Stimulated activated CD4-positive, alpha-beta T cell treated with anti-CD3 and anti-CD28 coated beads, Interleukin-1b, Interleukin-23, amount 100 ng/mL, for 4 hours (primary cell): ENCODE data around the gene SDC4.
"Not testable (repeated sequence)": the region's sequence is repeated elsewhere in the genome, so short reads cannot be mapped to it uniquely, and the experiment has no call there.

Experiments
- DNase-seq, 2 donors: peaks; one replicate each; pipeline ENCODE4 v3.0.0-alpha.2; 2020; ENCODE audit warnings: low read depth in 2 of 2

SDC4 gene

GRCh38 chr20:45363611-45364492 lies 15.6 kb upstream of the SDC4 start:
- no peak for DNase-seq

- DNase-seq, result peak; percentile 97 to 99
Measured at GRCh38 chr20:45362804-45363610, 14.8 kb upstream of the SDC4 start, which contains the start of gene SYS1. TSS of gene SYS1 (plus strand) at chr20:45363156. CDS start at chr20:45363532, 376 bp downstream.

GRCh38 chr20:45361793-45362192 lies 13.6 kb upstream of the SDC4 start:
- DNase-seq, result no peak

DNA sequence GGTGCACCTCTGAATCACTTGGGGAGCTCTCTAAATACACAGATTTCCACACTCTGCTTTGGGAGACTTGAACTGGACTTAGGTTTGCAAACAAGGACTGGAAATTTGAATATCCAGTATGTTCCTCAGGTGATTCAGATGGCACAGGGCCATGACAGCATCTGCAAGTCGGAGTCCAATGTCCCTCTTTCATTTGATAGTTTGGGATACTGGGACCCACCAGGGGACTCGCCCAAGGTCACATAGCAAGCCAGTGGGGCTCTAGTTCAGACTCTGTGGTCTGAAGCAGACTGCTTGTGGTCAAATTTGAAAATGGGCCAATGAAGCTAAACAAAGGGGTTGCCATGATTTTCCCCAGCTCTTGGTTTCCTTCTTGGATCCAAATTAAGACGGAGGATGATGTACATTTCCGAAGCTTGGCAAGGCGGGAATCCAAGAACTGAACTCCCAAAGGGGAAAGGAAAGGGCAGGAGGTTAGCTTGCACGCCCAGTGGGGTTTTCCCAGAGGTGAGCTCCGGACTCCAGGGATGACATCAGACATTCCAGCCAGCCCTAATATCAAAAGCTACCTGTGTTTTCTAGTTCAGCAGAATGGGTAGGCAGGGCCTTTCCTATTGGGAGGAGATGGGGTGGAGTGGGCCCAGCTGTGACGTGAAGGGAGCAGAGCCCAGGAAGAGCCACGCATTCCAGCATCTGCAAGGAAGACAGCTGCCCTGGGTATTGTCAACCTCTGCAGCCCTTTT lies 11.4 kb upstream of the SDC4 start:
- DNase-seq, result no peak

GRCh38 chr20:45359069-45359405 lies 10.8 kb upstream of the SDC4 start:
- no peak for DNase-seq

DNA sequence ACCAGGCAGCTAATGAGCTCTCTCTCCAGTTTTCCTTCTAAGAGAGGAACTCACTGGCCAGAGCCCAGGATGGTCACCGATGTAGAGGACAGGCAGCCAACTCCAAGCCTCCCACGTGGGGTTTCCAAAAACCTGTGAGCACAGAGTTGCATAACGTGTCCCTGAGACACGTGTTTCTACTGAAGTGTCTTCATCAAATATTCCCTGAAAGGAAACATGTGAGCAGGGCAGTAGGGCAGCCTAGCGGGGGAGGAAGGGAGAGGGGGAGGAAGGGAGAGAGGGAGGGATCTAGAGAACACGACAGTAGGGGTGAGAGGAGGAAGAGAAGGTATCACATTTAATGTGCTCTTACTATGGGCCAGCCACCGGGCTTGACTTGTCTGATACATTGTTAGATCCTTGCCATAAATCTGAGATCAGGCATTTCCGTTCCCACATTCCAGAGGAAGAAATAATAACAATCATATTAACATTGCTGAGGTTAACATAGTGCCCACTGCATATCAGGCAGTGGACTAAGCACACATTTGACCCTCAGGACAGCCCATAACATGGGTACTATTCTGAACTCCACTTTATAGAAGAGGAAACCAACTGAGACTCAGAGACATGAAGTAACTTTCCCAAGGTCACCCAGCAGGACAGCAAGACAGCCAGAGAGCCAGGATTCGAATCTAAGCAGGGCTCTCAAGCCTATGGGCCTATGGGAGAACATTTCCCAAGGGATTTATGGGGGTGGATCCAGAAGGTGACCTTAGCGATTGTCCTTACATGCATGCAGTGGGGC lies 10.3 kb upstream of the SDC4 start:
- no peak for DNase-seq

- no peak for DNase-seq
Measured at GRCh38 chr20:45355209-45356084, 7.2 kb upstream of the SDC4 start.

- no peak for DNase-seq
Measured at GRCh38 chr20:45354423-45355208, 6.4 kb upstream of the SDC4 start.

GRCh38 chr20:45353746-45354145 lies 5.5 kb upstream of the SDC4 start:
- DNase-seq, result no peak

DNA sequence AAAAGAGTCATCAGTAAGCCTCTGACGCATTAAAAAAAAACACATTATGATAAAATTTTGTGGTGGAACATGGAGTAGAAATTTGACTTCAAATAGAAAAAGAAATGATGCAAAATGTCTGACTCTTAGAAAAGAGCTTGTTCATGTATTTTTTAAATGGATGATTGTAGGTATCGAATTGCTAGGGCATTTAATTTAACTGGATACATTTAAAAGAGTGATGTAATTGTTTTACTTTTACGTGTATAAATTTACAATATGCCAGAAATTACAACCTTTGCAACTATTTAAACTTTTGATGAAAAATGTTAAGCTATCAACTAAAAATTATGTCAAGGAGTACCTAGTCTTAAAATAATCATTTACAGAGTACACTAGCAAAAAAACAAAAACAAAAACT lies 4.5 kb upstream of the SDC4 start:
- DNase-seq, result no peak

- not testable (repeated sequence) for DNase-seq
Measured at GRCh38 chr20:45350795-45351194, 2.6 kb upstream of the SDC4 start.

DNA sequence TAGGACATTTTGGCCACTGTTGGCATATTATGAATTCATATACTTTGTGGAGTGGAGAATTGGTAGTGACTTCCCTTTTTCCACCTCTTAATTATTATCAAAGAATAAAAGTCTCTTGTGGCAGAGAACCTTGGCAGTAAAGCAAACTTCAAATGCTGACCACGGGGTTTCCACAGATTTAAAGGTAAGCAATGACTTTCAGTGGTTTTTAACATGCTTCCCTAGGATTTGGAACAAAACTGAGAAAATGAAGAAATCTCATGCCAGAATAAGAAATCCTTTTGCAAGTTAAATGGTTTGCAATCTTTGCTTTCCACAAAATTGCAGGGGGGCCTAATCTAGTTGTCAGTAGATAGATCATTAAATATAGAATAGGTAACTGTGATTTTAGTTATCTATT lies 2.0 kb upstream of the SDC4 start:
- no peak for DNase-seq

DNA sequence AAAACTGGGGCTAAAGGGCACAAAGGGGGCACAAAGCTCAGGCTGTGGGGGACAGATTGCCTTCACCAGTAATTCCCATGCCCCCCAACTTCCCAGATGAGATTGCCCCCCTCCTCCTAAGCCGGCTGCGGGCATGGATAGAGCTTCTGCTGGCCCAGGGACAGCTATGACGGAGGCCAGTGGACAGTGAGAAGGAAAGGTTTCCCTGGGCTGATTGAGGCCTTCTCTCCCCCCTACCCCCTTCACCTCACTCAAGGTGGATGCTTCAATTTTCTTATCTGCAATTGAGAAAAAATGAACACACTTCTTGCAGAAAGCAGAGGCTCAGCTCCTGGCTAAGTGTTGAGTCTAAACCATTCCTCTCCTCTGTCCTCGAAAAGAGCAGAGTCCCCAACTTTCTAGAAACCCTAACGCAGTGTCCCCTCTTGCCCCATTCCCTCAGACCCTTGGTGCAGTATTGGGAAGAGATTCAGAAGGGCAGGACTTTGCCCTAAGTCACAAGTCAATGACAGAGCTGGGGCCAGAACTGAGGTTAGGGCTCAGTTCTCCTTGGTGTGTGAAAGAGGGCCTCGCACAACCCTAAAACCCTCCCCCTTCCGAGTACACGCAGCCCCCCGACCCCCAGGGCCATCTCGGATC lies 808 bp downstream of the SDC4 start:
- no peak for DNase-seq

DNA sequence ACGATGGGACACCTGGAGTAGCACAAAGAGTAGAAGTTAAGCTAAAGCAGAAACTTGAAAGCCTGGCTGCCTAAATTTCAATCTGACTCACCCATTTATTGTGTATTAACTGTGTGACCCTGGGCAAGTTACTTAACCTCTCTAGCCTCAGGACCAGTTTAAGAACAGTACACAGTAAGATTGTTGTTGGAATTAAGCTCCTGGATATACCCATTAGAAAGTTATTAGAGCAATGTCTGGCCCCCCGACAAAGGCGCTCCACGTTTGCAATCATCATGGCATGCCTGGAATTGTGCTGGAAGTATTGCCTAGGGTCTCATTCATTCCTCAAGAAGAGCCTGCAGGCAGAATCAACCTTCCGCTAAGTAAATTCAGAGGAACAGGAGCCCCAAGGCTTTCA lies 1.4 kb downstream of the SDC4 start:
- DNase-seq, result no peak

DNA sequence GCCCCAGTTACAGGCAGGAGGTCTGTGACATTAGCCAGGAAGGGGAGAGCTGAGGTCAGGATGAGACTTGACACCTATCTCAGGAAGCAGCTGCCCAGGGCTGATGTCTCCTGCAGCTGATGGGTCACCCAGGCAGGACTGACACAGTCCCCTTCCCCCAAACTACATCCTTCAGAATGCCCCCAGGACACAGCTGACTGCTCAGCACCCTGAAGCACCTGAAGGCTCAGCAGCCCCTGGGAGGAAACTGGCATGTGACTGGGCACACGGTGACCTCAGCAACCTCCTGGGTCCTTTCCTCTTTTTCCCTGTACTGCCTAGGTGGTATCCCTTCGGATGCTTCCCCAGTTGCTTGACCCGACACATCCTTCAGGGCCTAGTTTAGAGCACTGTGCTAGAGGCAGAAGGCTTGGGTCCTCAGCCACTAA lies 1.9 kb downstream of the SDC4 start:
- DNase-seq, result no peak

GRCh38 chr20:45345104-45345936 lies 2.9 kb downstream of the SDC4 start:
- DNase-seq, result no peak

- DNase-seq, result no peak
Measured at GRCh38 chr20:45344168-45344860, 3.9 kb downstream of the SDC4 start.
